GM19193 (cell line): ENCODE data around the gene COL20A1.
A peak's percentile ranks its signal among the peaks of the same experiment; 100 is the strongest.

ENCODE experiments used
- POLR2A ChIP-seq: IDR thresholded peaks from 4 replicates; pipeline ENCODE4 v1.6.1; 2011; ENCODE audit not compliant: insufficient read depth, insufficient read length; ENCODE audit errors: extremely low read depth

COL20A1 gene

GRCh38 chr20:63290136-63290676 is 2.8 kb upstream of the COL20A1 start:
- peak; percentile 23 for TF ChIP-seq POLR2A

- no peak for TF ChIP-seq POLR2A
These were observed 2.1 kb upstream of the COL20A1 start for GRCh38 chr20:63290677-63291472.

- TF ChIP-seq POLR2A, result no peak
These were observed 1.2 kb upstream of the COL20A1 start for GRCh38 chr20:63291811-63292210.

GRCh38 chr20:63292292-63292701 is 689 bp upstream of the COL20A1 start:
- no peak for TF ChIP-seq POLR2A

- TF ChIP-seq POLR2A, result no peak
These were observed 470 bp downstream of the COL20A1 start for GRCh38 chr20:63293456-63293855.

- TF ChIP-seq POLR2A, result no peak
These were observed 1.0 kb downstream of the COL20A1 start for GRCh38 chr20:63293871-63294535.

- TF ChIP-seq POLR2A, result no peak
These were observed 1.5 kb downstream of the COL20A1 start for GRCh38 chr20:63294536-63294900.

- TF ChIP-seq POLR2A, result no peak
These were observed 2.0 kb downstream of the COL20A1 start for GRCh38 chr20:63295018-63295417.

GRCh38 chr20:63295422-63295821 is 2.4 kb downstream of the COL20A1 start:
- no peak for TF ChIP-seq POLR2A

- no peak for TF ChIP-seq POLR2A
These were observed 2.9 kb downstream of the COL20A1 start for GRCh38 chr20:63295846-63296245.

GRCh38 chr20:63296531-63297299 is 3.7 kb downstream of the COL20A1 start:
- no peak for TF ChIP-seq POLR2A

- no peak for TF ChIP-seq POLR2A
These were observed 4.4 kb downstream of the COL20A1 start for GRCh38 chr20:63297371-63297781.

- no peak for TF ChIP-seq POLR2A
These were observed 5.0 kb downstream of the COL20A1 start for GRCh38 chr20:63297796-63298572.

- TF ChIP-seq POLR2A, result no peak
These were observed 5.8 kb downstream of the COL20A1 start for GRCh38 chr20:63298731-63299312.
